PC-9 (cell line): ENCODE measurements around the gene MAGI1.

Experiments
- EZH2 ChIP-seq: fragments of 200-600 bp; sonication (generic); IDR thresholded peaks from 2 replicates; pipeline ENCODE4 v1.8.0; 2017; ENCODE audit warnings: antibody characterized with exemption, low read depth
- TF ChIP-seq, protein P1 (sequence below): fragments of 200-600 bp; sonication (generic); conservative IDR thresholded peaks from 2 replicates; pipeline ENCODE4 v1.6.1; 2017; ENCODE audit warnings: mixed run types, antibody characterized with exemption, mild to moderate bottlenecking, moderate library complexity

DNA sequence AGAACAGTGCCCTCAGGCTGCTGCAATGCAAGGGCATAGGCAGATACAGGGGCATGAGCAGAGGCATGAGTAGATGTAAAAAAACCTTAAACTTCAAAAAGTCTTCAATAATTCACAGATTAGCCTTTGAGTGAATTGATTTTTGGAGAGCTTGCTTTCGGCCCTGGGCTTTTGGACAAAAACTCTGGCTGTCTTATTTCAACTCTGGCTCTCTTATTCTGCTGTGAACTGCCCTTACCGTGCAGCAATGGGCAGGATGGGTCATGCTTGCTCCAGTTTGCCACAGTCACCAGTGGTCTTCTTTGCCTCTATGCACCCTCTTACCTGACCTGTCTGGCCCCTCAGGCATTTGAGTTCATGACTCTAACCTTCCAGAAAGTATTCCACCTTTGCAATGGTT lies 555.7 kb downstream of the MAGI1 start:
- TF ChIP-seq, protein P1, sequence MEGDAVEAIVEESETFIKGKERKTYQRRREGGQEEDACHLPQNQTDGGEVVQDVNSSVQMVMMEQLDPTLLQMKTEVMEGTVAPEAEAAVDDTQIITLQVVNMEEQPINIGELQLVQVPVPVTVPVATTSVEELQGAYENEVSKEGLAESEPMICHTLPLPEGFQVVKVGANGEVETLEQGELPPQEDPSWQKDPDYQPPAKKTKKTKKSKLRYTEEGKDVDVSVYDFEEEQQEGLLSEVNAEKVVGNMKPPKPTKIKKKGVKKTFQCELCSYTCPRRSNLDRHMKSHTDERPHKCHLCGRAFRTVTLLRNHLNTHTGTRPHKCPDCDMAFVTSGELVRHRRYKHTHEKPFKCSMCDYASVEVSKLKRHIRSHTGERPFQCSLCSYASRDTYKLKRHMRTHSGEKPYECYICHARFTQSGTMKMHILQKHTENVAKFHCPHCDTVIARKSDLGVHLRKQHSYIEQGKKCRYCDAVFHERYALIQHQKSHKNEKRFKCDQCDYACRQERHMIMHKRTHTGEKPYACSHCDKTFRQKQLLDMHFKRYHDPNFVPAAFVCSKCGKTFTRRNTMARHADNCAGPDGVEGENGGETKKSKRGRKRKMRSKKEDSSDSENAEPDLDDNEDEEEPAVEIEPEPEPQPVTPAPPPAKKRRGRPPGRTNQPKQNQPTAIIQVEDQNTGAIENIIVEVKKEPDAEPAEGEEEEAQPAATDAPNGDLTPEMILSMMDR, result no peak
- TF ChIP-seq EZH2, result no peak
